ENCODE measurements around the gene CENPM. TPM values are rescaled to one million over a fixed set of nuclear protein-coding genes. Genes with fewer than 3 reads are reported as not detected.

CENPM gene
- total RNA-seq, 4 donors from 2014 or later, result 12.7 TPM; not detected in 3

DNA sequence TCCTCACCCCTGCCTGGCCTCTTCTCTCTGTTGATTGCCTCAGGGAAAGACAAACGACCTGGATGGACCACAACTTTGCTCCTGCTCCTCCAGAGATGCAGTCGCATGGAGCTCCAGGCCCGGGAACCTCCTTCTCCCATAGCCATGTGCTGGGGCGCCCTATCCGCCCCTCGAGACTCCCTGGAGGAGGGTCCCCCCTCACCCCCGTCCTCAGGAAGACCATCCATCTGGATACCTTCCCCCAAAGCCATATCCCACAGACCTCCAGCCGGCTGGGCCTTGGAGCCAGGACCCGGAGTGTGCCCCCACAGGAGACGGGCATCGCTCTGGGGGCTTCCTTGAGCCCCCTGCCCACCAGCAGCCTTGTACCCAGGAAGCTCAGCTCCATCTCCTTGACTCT is 24.5 kb upstream of the CENPM start:
- Histone ChIP-seq H3K4me1 (peaks cover 0 to 4% of the 10 kb centered on the region in 2 donors), H3K9me3 (no peaks in the 10 kb centered on the region), H3K27ac (no peak overlapping the region), H3K36me3 (no peaks in the 10 kb centered on the region), H3K4me3 (no peak overlapping the region), H3K27me3 (peaks cover 0 to 3% of the 10 kb centered on the region in 2 donors)
- TF ChIP-seq POLR2A (IDR thresholded peaks at IDR 0.05), result no peak
- TF ChIP-seq, protein P1, sequence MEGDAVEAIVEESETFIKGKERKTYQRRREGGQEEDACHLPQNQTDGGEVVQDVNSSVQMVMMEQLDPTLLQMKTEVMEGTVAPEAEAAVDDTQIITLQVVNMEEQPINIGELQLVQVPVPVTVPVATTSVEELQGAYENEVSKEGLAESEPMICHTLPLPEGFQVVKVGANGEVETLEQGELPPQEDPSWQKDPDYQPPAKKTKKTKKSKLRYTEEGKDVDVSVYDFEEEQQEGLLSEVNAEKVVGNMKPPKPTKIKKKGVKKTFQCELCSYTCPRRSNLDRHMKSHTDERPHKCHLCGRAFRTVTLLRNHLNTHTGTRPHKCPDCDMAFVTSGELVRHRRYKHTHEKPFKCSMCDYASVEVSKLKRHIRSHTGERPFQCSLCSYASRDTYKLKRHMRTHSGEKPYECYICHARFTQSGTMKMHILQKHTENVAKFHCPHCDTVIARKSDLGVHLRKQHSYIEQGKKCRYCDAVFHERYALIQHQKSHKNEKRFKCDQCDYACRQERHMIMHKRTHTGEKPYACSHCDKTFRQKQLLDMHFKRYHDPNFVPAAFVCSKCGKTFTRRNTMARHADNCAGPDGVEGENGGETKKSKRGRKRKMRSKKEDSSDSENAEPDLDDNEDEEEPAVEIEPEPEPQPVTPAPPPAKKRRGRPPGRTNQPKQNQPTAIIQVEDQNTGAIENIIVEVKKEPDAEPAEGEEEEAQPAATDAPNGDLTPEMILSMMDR (IDR thresholded peaks at IDR 0.05), result no peak
- intact Hi-C loops (cut with DNase I; ENCODE audit: low total_unique reads), result no loop called here
- DNase-seq, result no peak

DNA sequence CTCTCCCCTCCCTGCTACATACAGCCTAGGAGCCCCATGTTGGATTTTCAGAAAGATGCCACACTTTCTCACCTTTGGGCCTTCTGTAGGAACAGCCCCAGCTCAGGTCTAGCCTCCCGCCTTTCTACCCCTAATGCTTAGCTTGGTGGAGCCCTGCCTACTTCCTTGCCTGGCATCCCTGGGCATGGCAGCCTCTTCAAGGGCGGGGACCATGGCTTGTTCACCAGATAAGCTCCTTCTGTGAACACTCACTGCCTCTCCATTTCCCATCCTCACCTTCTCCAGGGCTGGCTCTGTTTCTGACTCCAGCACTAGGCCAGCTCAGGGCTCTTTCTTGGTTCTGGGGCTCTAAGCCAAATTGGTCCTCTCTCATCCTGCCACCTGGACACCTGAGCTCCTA is 23.6 kb upstream of the CENPM start:
- DNase-seq, result no peak
- no peak for TF ChIP-seq POLR2A (IDR thresholded peaks at IDR 0.05)
- TF ChIP-seq, protein P1 (IDR thresholded peaks at IDR 0.05), result no peak
- Histone ChIP-seq H3K9me3 (no peaks in the 10 kb centered on the region), H3K27me3 (no peaks in the 10 kb centered on the region), H3K36me3 (no peaks in the 10 kb centered on the region), H3K27ac (no peak overlapping the region), H3K4me1 (no peaks in the 10 kb centered on the region), H3K4me3 (no peak overlapping the region)
- intact Hi-C loops (cut with DNase I; ENCODE audit: low total_unique reads), result no loop called here

DNA sequence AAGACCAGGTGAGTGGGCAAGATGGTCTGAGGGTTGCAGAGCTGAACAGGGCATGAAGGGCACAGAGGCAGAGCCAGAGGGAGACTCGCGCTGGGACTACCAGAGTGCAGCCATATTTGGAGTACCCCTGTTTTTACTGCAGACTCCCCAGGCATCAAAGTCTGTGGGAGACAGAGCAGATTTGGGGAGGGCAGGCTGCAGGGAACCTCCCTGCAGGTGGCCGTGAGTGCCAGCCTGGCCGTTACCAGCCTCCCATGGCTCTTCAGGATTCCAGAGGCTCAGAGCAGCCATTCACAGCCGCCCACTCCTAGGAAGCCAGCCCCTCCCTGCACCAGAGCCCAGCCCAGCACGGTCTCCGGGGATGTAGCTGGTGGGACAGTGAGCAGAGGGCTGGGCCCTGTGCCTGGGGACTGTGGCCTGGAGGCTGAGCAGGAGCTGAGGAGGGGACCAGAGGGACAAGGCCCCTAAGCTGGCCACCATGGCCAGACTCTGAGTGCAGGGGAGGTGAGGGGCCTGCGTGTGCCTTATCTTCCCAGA is 22.2 kb upstream of the CENPM start, which contains the start of gene SEPTIN3:
SEPTIN3 (plus strand) TSS at position 334 of the 537 bp plus-strand sequence. CDS start 2,050 bp downstream, outside the sequence.
- DNase-seq, result no peak
- intact Hi-C loops (cut with DNase I; ENCODE audit: low total_unique reads), result no loop called here
- no peaks in the 10 kb centered on the region for H3K4me1 ChIP-seq
- no peak within 1 kb of the TSS for H3K4me3 ChIP-seq
- H3K27ac ChIP-seq, result no peak within 1 kb of the TSS
- no peaks in the 10 kb centered on the region for H3K36me3 ChIP-seq
- TF ChIP-seq POLR2A (IDR thresholded peaks at IDR 0.05), result no peak
- TF ChIP-seq, protein P1 (IDR thresholded peaks at IDR 0.05), result no peak
- H3K9me3 ChIP-seq, result no peaks in the 10 kb centered on the region
- H3K27me3 ChIP-seq, result no peaks in the 10 kb centered on the region

DNA sequence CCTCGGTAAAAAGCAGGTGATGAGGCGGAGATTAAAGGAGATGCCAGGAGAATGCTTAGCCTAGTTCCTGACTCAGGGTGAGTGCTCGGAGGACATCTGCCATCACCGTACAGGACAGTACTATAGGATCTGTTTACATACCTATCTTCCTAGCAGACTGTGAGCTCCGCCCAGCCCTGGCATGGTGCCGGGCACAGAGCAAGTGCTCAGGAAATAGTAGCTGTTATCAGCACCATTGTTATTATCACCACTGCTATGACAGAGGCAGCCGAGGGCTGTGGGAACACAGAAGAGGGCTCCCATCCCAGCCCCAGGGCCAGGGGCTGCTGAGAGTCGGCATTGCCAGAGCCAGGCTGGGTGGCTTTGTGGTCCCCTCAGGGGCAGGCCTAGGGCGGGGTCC is 21.6 kb upstream of the CENPM start:
- Histone ChIP-seq H3K9me3 (no peaks in the 10 kb centered on the region), H3K27me3 (no peaks in the 10 kb centered on the region), H3K4me1 (no peaks in the 10 kb centered on the region), H3K27ac (no peak overlapping the region), H3K4me3 (no peak overlapping the region), H3K36me3 (no peaks in the 10 kb centered on the region)
- TF ChIP-seq, protein P1 (IDR thresholded peaks at IDR 0.05), result no peak
- TF ChIP-seq POLR2A (IDR thresholded peaks at IDR 0.05), result no peak
- DNase-seq, result no peak
- intact Hi-C loops (cut with DNase I; ENCODE audit: low total_unique reads), result no loop called here

DNA sequence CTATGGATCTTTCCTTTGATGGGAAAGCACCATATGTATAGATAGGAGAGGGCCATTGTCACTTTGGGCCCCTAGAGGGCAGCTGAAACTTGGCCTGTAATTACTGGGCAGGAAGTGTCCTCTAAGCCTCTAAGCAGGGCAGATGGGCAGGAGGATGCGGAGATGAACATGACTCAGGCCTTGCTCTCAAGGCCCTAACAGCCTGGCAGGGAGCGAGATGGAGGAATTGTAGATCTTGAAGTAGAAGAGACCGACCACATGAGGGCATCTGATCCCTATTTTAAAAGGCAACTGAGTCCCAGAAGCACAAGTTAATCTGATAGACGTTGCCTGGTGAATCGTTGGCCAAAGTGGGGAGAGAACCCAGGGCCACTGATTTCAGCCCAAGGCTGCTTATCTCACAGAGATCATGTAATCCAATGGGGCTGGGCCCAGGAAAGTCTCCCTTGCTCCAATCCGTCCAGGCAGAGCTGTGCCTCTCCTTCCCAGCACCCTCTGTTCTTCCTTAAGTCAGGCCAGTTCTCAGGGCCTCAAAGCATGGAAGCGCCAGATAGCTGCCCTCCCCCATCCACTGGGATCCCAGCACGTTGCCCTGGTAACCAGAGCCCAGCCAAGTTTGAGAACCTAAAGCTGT is 19.8 kb upstream of the CENPM start:
- Histone ChIP-seq H3K27me3 (no peaks in the 10 kb centered on the region), H3K27ac (no peak overlapping the region), H3K4me3 (no peak overlapping the region), H3K36me3 (no peaks in the 10 kb centered on the region), H3K9me3 (no peaks in the 10 kb centered on the region), H3K4me1 (no peaks in the 10 kb centered on the region)
- no peak for DNase-seq
- intact Hi-C loops (cut with DNase I; ENCODE audit: low total_unique reads), result no loop called here
- no peak for TF ChIP-seq POLR2A (IDR thresholded peaks at IDR 0.05)
- TF ChIP-seq, protein P1 (IDR thresholded peaks at IDR 0.05), result peak in 1 of 4 experiments; percentile 15

All from uterus (tissue), 4 donors.